Neural cell (in vitro differentiated cells): ENCODE measurements around the gene UFD1.

ENCODE experiments used
- CTCF ChIP-seq: fragments of 450-650 bp; IDR thresholded peaks from 2 replicates; pipeline ENCODE4 v1.5.1; 2014; ENCODE audit warnings: antibody characterized with exemption, mild to moderate bottlenecking, moderate library complexity; ENCODE audit not compliant: poor library complexity, severe bottlenecking
- EP300 ChIP-seq: fragments of 450-650 bp; conservative IDR thresholded peaks from 2 replicates; pipeline ENCODE4 v1.6.1; 2014; ENCODE audit warnings: antibody characterized with exemption, mild to moderate bottlenecking, moderate library complexity; ENCODE audit not compliant: poor library complexity, severe bottlenecking
- EZH2 ChIP-seq: fragments of 200-600, 300-800 bp; shearing (Covaris generic), sonication (generic); IDR thresholded peaks from 2 replicates; pipeline ENCODE4 v1.6.1; 2014; ENCODE audit warnings: antibody characterized with exemption, low read length, borderline replicate concordance, mild to moderate bottlenecking; ENCODE audit not compliant: insufficient read depth, poor library complexity, severe bottlenecking
- MXI1 ChIP-seq: fragments of 450-650 bp; conservative IDR thresholded peaks from 2 replicates; pipeline ENCODE4 v1.6.1; 2014; ENCODE audit warnings: antibody characterized with exemption, mild to moderate bottlenecking; ENCODE audit not compliant: poor library complexity, severe bottlenecking
- POLR2AphosphoS5 ChIP-seq: IDR thresholded peaks from 2 replicates; pipeline ENCODE4 v1.6.1; 2012
- REST ChIP-seq: IDR thresholded peaks from 2 replicates; pipeline ENCODE4 v1.6.1; 2012; ENCODE audit warnings: borderline replicate concordance
- SMC3 ChIP-seq: fragments of 450-650 bp; conservative IDR thresholded peaks from 2 replicates; pipeline ENCODE4 v1.6.1; 2014; ENCODE audit warnings: antibody characterized with exemption, mild to moderate bottlenecking, moderate library complexity; ENCODE audit not compliant: poor library complexity
- TAF1 ChIP-seq: IDR thresholded peaks from 2 replicates; pipeline ENCODE4 v1.6.1; 2012; ENCODE audit warnings: low read depth

- TF ChIP-seq CTCF (no peak), MXI1 (no peak), POLR2AphosphoS5 (no peak), EZH2 (no peak), SMC3 (no peak), TAF1 (no peak), REST (no peak), EP300 (no peak)
Measured at GRCh38 chr22:19514831-19515565, 36.0 kb upstream of the UFD1 start.
